SKM-1 (cell line): Measurements from ENCODE around the gene TAS2R60.
A peak's percentile ranks its signal among the peaks of the same experiment; 100 is the strongest.
"Not testable (repeated sequence)": the region's sequence is repeated elsewhere in the genome, so short reads cannot be mapped to it uniquely, and the experiment has no call there.

Source experiments
- DNase-seq: peaks from one replicate; lab custom pipeline; 2025; ENCODE audit not compliant: unreplicated experiment; lab: John Stamatoyannopoulos, UW

TAS2R60 gene

GRCh38 chr7:143410521-143411004, 32.7 kb upstream of the TAS2R60 start:
- DNase-seq, result peak; percentile 67

- no peak for DNase-seq
These were observed 31.1 kb upstream of the TAS2R60 start for GRCh38 chr7:143411976-143412708.

- no peak for DNase-seq
These were observed 30.1 kb upstream of the TAS2R60 start for GRCh38 chr7:143413123-143413522.

GRCh38 chr7:143415209-143415608, 28.0 kb upstream of the TAS2R60 start:
- not testable (repeated sequence) for DNase-seq

- no peak for DNase-seq
These were observed 27.4 kb upstream of the TAS2R60 start for GRCh38 chr7:143415742-143416397.

- peak; percentile 18 for DNase-seq
These were observed 26.6 kb upstream of the TAS2R60 start for GRCh38 chr7:143416565-143417149.

- no peak for DNase-seq
These were observed 25.4 kb upstream of the TAS2R60 start for GRCh38 chr7:143417734-143418383.

- no peak for DNase-seq
These were observed 24.4 kb upstream of the TAS2R60 start for GRCh38 chr7:143418681-143419458.

GRCh38 chr7:143419880-143420279, 23.4 kb upstream of the TAS2R60 start:
- DNase-seq, result no peak

- DNase-seq, result not testable (repeated sequence)
These were observed 22.6 kb upstream of the TAS2R60 start for GRCh38 chr7:143420624-143421023.

GRCh38 chr7:143422033-143422432, 21.2 kb upstream of the TAS2R60 start:
- DNase-seq, result no peak

- not testable (repeated sequence) for DNase-seq
These were observed 18.8 kb upstream of the TAS2R60 start for GRCh38 chr7:143424476-143424875.

GRCh38 chr7:143426479-143427142, 16.6 kb upstream of the TAS2R60 start:
- no peak for DNase-seq

- no peak for DNase-seq
These were observed 13.2 kb upstream of the TAS2R60 start for GRCh38 chr7:143429770-143430698.

- DNase-seq, result no peak
These were observed 12.1 kb upstream of the TAS2R60 start for GRCh38 chr7:143431109-143431508.

- DNase-seq, result no peak
These were observed 9.5 kb upstream of the TAS2R60 start for GRCh38 chr7:143433759-143434158.

- no peak for DNase-seq
These were observed 8.6 kb upstream of the TAS2R60 start for GRCh38 chr7:143434660-143435059.

- DNase-seq, result no peak
These were observed 8.0 kb upstream of the TAS2R60 start for GRCh38 chr7:143435266-143435665.

GRCh38 chr7:143436325-143436946, 6.8 kb upstream of the TAS2R60 start:
- DNase-seq, result no peak
